HuH-7.5 (cell line): ENCODE results near the gene SRSF4.
"Not testable (repeated sequence)": the region's sequence is repeated elsewhere in the genome, so short reads cannot be mapped to it uniquely, and the experiment has no call there.

Source experiments
- DNase-seq: peaks from one replicate; pipeline ENCODE4 v3.0.0; 2011; ENCODE audit warnings: low spot score

Gene SRSF4

DNA sequence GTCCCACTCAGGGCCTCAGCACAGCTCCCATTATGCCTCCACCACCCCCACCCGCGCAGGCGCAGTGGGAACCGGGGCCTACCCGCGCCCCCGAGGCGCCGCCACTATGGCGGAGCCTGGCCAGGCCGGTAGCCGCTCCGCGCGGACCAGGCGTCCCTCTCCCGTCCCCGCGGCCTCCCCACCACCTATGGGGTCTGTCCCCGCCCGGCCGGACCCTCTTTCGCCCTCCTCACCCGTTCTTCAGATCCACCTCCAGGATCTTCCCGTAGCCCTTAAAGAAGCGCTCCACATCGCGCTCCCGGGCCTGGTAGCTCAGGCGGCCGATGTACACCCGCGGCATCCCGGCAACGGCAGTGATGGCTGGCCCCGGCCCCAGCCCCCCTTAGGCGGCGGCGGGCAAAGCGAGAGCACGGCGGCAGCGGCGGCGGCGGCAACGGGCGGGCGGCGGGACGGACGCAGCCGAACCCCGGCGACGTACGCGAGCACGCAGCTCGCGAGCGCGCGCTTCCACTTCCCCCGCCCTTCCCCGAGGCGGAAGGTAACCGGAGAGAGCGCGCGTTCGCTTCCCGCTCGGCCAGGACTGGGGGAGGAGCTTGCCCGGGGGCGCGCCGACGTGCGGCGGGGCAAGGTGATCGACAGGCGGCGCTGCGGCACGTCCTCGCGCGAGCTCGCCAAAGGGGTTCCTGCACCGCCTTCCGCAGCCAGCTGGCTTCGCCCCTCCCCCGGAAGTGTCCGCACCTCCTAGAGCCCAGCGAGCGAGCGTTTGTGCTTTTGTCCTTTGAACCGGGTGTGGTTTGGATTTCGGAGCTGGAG is at the start of gene SRSF4:
Gene SRSF4, minus strand, starts transcription at position 488 of the 813 bp plus-strand sequence. Its CDS starts 148 bp downstream, at position 340.
- DNase-seq, result peak; percentile 93

DNA sequence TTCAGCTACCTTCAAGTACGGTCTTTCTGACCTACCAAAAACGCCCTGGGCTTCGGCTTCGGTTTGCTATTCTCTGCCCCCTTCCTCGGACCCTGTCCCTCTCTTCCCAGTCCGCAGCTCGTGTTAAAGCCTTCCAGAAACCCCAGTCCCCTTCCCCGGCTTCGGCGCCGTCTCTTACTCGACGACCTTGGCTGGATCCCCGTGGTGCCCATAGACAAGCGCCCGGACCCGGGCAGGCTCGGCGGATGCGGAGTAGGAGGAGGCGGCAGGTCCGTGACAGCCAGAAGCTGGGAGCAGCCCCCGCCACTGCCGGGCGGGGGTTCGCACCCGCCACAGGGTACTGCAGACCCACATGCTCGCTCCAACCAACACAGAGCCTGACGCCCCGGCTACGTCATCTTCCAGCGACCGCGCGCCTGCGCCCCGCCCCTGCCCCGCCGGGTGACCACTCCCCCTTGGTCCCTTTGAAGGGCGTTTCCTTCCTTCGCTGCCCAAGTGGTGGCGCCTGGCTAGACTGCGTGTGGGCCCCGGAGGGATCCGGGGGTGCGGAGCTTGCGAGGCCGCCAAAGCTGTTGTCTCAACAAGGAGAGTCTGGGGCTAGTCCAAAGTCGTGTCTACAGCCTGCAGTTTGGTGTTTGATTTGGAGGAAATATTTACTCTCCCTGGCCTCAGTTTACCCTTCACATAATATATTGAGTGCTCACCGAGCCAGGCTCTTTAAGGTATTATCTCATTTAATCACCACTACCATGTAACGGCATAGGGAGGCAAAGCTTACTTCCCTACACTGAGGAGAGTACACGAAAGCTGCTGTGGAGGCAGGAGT is 49.1 kb upstream of the SRSF4 start, which contains the start of gene MECR:
Gene MECR, minus strand, starts transcription at position 382 of the 826 bp plus-strand sequence. Its CDS starts 28 bp downstream, at position 354.
- peak; percentile 88 for DNase-seq

- no peak for DNase-seq
Observed at GRCh38 chr1:29230204-29230552, 48.5 kb upstream of the SRSF4 start.

DNA sequence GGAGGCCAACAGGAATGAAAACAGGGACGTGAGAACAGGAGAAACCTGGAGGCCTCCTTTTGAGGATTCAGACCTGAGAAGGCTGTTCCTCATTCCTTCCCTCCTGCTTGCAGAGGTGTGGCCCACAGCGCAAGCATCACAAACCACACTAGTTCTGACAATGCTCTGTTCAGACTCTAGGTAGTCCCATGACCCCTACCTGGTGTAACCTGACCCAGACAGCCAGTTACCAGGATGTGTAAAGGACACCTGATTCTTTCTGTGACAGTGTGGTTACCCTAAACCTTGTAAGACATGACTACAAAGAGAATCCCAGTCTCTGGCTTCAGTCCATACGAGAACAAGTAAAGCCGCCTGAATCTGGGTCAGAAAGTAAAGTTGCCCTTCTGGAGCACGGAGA is 45.8 kb upstream of the SRSF4 start:
- no peak for DNase-seq

DNA sequence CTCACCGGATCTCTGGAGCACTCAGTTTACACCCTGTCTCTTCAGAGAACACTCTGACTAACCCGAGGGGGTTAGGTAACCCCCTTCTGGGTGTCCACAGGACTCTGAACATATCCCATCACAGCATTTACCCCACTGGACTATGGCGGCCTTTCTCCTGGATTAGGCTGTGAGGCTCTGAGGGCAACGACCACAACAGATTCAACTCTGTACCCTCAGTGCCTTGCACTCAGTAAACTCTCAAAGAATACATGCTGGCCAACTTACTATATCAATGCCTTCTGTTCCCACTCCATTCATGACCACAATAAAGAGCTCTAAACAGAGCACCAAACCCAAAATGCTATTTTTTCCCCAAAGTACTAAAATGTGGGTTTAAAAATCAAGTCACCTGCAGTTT is 43.7 kb upstream of the SRSF4 start:
- DNase-seq, result no peak

- DNase-seq, result no peak
Observed at GRCh38 chr1:29224356-29224837, 42.7 kb upstream of the SRSF4 start.

- DNase-seq, result no peak
Observed at GRCh38 chr1:29223521-29223920, 41.8 kb upstream of the SRSF4 start.

DNA sequence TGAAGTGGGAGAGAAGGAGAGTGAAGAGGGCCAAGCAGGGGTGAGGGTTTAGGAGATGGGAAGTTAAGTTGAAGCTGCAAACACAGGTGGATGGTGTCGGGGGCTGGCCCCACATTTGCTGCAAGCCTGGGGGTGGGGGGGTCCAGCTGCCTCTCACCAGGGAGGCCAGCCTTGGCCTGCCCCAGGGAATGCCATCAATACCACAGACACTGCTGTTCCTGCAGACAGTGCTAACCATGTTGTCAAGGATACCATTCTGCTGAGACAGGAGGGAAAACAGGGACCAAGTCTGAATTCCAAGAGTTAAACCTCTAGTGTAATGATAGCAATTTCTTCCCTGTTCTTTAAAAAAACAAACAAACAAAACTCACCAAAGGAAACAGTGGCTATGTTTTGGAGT is 41.0 kb upstream of the SRSF4 start:
- no peak for DNase-seq

DNA sequence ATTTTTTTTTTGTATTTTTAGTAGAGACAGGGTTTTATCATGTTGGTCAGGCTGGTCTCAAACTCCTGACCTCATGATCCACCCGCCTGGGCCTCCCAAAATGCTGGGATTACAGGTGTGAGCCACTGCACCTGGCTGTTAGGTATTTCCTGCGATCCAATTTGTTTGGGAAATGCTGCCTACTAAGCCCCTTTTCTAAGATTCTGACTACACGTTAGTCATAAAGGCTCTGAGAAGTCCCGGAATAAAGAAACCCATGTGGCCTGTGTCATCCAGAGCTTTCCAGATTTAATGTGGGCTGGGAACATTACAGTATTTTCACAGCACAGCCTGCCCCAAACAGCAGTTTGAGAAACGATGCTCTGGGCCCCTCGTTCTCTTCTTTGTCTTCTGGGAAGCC is 40.6 kb upstream of the SRSF4 start:
- DNase-seq, result not testable (repeated sequence)

GRCh38 chr1:29221296-29221695 is 39.6 kb upstream of the SRSF4 start:
- no peak for DNase-seq

DNA sequence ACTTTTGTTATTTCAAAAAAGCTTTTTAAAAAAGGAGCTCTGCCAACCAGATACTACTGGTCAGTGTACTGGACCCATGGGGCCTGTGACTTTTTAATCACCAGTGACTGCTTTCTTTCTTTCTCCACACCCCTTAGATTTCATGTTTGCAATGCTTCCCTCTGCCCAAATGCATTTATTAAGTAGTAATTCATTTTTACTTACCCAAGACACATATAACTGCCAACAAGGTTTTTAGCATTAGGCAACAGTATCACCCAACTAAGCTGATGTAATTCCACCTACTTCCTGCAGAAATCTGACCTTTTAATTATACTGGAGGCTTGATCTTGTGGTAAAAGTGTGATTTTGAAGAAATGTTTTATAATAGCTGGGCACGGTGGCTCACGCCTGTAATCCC is 36.5 kb upstream of the SRSF4 start:
- no peak for DNase-seq

DNA sequence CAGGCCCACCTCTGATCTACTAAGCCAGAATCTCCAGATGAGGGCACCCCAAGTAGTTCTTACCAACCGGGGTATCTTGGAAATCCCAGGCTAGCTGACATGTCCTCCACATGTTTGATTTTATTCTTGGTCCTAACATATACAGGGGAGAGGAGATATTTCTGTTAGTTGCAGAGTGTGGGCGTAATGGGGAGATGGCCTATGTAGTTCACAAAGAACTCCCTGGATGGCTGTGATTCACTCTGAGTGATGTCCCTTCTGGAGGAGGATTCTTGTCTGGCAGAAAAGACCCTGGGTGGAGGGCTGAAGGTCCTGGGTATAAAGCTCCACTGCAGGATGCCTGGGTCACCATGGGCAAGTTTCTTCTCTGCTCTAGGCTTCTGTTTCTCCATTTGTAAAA is 35.9 kb upstream of the SRSF4 start:
- no peak for DNase-seq

DNA sequence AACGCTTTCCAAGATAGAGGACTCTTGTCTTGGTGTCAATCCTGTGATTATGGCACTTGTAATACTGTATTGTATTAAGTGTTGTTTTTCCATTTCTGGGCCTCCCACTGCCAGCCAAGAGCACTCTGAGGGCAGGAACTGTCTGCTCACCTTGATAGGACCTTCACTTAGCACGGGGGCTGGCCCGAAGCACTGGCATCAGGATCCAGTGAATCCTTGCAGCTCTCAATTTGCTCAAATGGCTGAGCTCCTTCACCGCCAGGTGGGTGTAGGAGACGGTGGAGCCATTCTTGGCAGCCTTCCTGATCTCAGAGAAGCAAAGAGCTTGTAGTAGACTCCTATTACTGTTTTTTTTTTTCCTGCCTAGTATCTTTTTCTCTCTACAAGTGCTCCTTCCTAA is 31.4 kb upstream of the SRSF4 start:
- no peak for DNase-seq

DNA sequence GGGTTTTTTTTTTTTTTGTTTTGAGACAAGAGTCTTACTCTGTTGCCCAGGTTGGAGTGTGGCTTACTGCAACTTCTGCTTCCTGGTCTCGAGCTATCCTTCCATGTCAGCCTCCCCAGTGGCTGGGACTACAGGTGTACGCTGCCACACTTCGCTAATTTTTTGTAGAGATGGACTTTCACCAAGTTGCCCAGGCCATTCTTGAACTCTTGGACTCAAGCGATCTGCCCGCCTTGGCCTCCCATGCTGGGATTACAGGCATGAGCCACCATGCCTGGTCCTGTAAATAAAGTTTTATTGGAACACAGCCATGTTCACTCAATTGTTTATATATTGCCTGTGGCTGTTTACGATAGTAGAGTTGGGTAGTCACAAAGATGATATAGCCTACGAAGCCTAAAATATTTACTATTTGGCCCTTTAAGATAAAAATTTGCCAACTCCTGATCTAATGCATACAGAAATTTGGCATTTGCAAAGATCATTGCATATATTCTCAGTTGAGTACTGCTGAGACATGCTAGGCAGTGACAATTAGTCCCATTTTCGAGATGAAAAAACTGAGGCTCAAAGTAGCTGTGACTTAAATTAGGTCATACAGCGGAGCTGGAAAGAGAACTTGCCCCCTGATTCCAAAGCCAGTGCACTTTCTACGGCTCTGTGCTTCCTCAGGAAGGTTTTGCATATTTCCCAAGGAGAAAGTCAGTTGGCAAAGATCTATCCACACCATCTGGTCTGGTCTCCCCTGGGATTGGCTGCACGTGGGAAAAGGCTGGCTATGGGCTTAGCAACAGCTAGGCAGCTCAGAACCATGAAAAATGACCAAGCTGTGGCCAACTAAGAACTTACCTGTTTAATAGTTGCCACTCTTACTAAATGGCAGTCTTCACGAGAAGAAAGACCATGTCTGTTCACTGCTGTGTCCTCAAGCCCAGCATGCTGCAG is 29.7 kb upstream of the SRSF4 start:
- DNase-seq, result no peak

GRCh38 chr1:29210278-29211085 is 28.8 kb upstream of the SRSF4 start:
- no peak for DNase-seq

DNA sequence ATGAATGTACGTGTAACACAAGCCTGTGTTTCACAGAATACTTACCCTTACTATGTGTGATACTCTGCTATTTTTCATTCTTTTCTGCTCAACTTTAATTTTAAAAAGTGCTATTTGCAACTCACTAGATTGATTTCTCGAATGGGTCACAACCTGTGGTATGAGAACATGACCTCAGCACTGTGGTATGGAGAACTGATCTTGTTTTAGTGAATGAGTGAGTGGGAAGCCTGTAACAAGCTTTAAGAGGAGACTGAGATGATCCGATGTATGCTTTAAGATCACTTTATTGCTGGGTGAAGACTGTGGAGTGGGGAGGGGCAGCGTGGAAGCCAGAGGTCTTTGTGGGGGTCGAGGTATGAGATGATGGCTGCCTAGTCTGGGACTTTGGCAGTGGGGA is 27.5 kb upstream of the SRSF4 start:
- no peak for DNase-seq

DNA sequence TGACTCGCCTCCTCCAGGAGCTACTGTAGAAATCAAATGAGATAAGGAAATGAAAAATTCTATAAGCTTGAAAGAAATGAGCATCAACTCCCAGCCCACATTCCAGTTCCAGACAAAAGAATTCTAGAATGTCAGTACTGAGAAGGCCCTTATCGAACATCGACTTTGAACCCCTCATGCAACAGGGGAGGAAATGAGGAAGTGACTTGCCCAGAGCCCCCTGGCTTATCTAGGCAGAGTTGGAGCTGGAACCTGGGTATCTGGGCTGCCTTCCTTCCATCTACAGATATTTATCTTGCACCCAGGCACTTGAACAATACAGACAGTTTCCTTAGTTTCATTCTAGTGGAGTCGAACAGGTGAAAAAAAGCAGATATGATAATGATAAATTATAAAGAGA is 26.7 kb upstream of the SRSF4 start:
- DNase-seq, result no peak

GRCh38 chr1:29202584-29203340 is 21.1 kb upstream of the SRSF4 start:
- peak; percentile 89 for DNase-seq

DNA sequence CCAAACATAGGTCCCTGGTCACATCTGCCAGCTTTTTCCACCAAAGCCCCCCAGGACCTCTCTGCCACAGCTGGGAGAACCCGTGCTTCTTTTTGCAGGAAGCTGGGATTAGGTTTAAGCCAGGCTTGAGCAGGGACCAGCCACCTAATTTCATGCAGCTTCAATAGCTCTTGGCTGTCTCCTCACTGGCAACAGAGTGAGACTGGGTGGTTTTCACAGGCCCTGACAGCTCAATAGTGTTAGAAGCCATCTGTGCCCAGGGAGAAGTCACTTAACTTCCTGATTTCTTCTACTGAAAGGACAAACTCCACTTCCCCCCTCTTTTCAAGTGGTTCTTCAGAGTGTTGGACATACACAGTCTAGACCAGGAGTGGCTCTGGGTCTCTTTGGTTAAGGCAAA is 20.4 kb upstream of the SRSF4 start:
- DNase-seq, result no peak

DNA sequence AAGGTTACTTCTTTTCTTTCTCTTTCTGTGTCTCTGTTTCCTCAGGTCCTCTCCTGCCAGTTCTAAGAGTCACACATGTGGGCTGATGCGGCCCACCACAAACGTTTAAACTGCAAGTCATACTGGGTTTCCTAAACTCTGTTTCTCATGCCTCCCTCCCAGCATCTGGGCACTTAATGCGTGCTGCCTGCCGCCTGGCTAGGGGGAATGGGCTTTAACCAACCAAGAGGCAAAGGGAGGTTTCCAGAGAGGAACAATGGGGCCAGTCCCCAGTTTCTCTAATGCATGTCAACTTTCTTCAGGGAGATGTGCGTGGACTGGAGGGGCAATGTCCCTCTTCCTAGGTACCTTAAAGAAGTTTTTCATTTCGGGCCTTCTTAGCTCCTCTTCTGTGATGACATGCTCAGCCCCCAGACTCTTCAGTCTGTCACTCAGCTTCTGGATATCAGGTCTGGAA is 19.9 kb upstream of the SRSF4 start:
- DNase-seq, result no peak
